Dermis lymphatic vessel endothelial cell (primary cell): ENCODE data around the gene PHYHD1. TPM values are rescaled to one million over a fixed set of nuclear protein-coding genes. Genes with fewer than 3 reads are reported as not detected.

Source experiments
- total RNA-seq: library from RNA; depleted of rRNA; stranded (reverse); fragments of >200 nt; gene quantifications from 2 replicates; pipeline ENCODE4 v1.2.1, GENCODE V29; 2014

Gene PHYHD1
- 0.34 TPM in 1 of 2 replicates, not detected in the other for total RNA-seq

GRCh38 chr9:128920381-128921058, at the start of gene PHYHD1:
PHYHD1 (plus strand) TSS chr9:128920982; CDS start chr9:128922324, 1,342 bp downstream.

GRCh38 chr9:128881884-128882676, 38.7 kb upstream of the PHYHD1 start, which contains the start of the genes KYAT1 and LRRC8A:
KYAT1 (minus strand) TSS chr9:128881950; CDS start chr9:128845405, 36,545 bp downstream.
LRRC8A (plus strand) TSS chr9:128882133; CDS start chr9:128907165, 25,032 bp downstream.

GRCh38 chr9:128947527-128948301, 26.9 kb downstream of the PHYHD1 start, which contains the start of the genes DOLK and NUP188:
DOLK (minus strand) TSS chr9:128947603; CDS start chr9:128947303, 300 bp downstream.
NUP188 (plus strand) TSS chr9:128947699; CDS start chr9:128947720, 21 bp downstream.

Other genes with a start within 250 kb of the PHYHD1 start
- gene SET, start 231.8 kb upstream of the PHYHD1 start, total RNA-seq = 292 and 558 TPM in 2 replicates
- 5.8 and 8.5 TPM in 2 replicates for gene PKN3, start 218.5 kb upstream of the PHYHD1 start, total RNA-seq
- gene ZDHHC12, start 196.9 kb upstream of the PHYHD1 start, total RNA-seq = 31.3 and 44.9 TPM in 2 replicates
- 15.8 and 16.6 TPM in 2 replicates for gene ZER1, start 149.1 kb upstream of the PHYHD1 start, total RNA-seq
- gene TBC1D13, start 133.7 kb upstream of the PHYHD1 start, total RNA-seq = 11.3 and 12.5 TPM in 2 replicates
- 18.0 and 18.6 TPM in 2 replicates for gene ENDOG, start 102.5 kb upstream of the PHYHD1 start, total RNA-seq
- gene SPOUT1, start 91.2 kb upstream of the PHYHD1 start, total RNA-seq = 14.0 and 15.2 TPM in 2 replicates
- 4.3 and 4.4 TPM in 2 replicates for gene KYAT1, start 39.0 kb upstream of the PHYHD1 start, total RNA-seq
- gene LRRC8A, start 38.8 kb upstream of the PHYHD1 start, total RNA-seq = 52.6 and 91.1 TPM in 2 replicates
- 25.5 and 27.3 TPM in 2 replicates for gene DOLK, start 26.6 kb downstream of the PHYHD1 start, total RNA-seq
- 36.3 and 43.2 TPM in 2 replicates for gene NUP188, start 26.7 kb downstream of the PHYHD1 start, total RNA-seq
- 26.8 and 27.8 TPM in 2 replicates for gene SH3GLB2, start 107.3 kb downstream of the PHYHD1 start, total RNA-seq
- gene MIGA2, start 115.6 kb downstream of the PHYHD1 start, total RNA-seq = 12.1 and 16.8 TPM in 2 replicates
- 7.7 and 7.9 TPM in 2 replicates for gene DOLPP1, start 160.1 kb downstream of the PHYHD1 start, total RNA-seq
- 25.4 and 25.8 TPM in 2 replicates for gene CRAT, start 189.8 kb downstream of the PHYHD1 start, total RNA-seq
- gene PTPA, start 190.4 kb downstream of the PHYHD1 start, total RNA-seq = 77.2 and 80.0 TPM in 2 replicates